ENCODE measurements around the gene GRID1.

- TF ChIP-seq GATA2 (IDR thresholded peaks at IDR 0.05; ENCODE audit: low read depth, low read length), result no peak
- TF ChIP-seq GATA3 (IDR thresholded peaks at IDR 0.05; ENCODE audit: low read depth, low read length), result no peak
Measured at GRCh38 chr10:86187499-86188239, 178.9 kb downstream of the GRID1 start.

Data from SH-SY5Y (cell line).